Uterus (tissue), 2 donors: ENCODE measurements around the gene ACOT9.

ENCODE experiments used
- CTCF ChIP-seq, 4 experiments: fragments of 200-600 bp in 2 of 4; fragments of 450-650 bp in 2 of 4; sonication (generic) in 2 of 4; IDR thresholded peaks; one replicate each; pipeline ENCODE4 v1.5.1; 2016 to 2019; ENCODE audit warnings: antibody characterized with exemption in 4 of 4, mild to moderate bottlenecking in 2 of 4, moderate library complexity in 1 of 4
- POLR2A ChIP-seq, 2 donors: fragments of 450-650 bp; IDR thresholded peaks; one replicate each; pipeline ENCODE4 v1.6.1; 2016; ENCODE audit warnings: antibody characterized with exemption in 2 of 2, mild to moderate bottlenecking in 1 of 2, moderate library complexity in 1 of 2

GRCh38 chrX:23752740-23753415, 9.8 kb upstream of the ACOT9 start:
- TF ChIP-seq CTCF (IDR thresholded peaks at IDR 0.05) = no peak
- no peak for TF ChIP-seq POLR2A (IDR thresholded peaks at IDR 0.05)
